ENCODE data around the gene PHACTR3. TPM values are rescaled to one million over a fixed set of nuclear protein-coding genes. Genes with fewer than 3 reads are reported as not detected.

PHACTR3 gene
- total RNA-seq, 8 experiments from 2014 or later, result 0.18 to 44.8 (median 26.7) TPM

GRCh38 chr20:59708326-59708725 is 104.0 kb downstream of the PHACTR3 start:
- Histone ChIP-seq H3K4me1 (replicated peaks in 1 of 2) (no peaks in the 10 kb centered on the region), H3K4me3 (no peak overlapping the region), H3K27ac (no peak overlapping the region)
- 0 to 100% (median 87%) methylated on average over 1 to 4 of the region's 6 CpGs; no CpG with 5 or more reads in 3 of the 10 experiments for WGBS, 10 experiments
- ATAC-seq (replicated peaks in 6 of 8), result no peak
- in situ Hi-C loops (cut with MboI; ENCODE audit: low pct_unique_long_range_greater_than_20kb in 2 of 9, low sequenced_read_pairs in 9 of 9, unreplicated experiment in 9 of 9), result loop anchor here in 1 of 9 experiments (25.0 kb wide), 1 partner anchor 96 kb away; the partner anchor contains the start of gene PHACTR3

GRCh38 chr20:59709636-59710035 is 105.3 kb downstream of the PHACTR3 start:
- 0 to 100% (median 75%) methylated on average over 1 of the region's 1 CpG; no CpG with 5 or more reads in 5 of the 10 experiments for WGBS, 10 experiments
- ATAC-seq (replicated peaks in 6 of 8), result no peak
- in situ Hi-C loops (cut with MboI; ENCODE audit: low pct_unique_long_range_greater_than_20kb in 2 of 9, low sequenced_read_pairs in 9 of 9, unreplicated experiment in 9 of 9), result loop anchor here in 1 of 9 experiments (25.0 kb wide), 1 partner anchor 97 kb away; the partner anchor contains the start of gene PHACTR3
- H3K27ac ChIP-seq, result no peak overlapping the region
- no peaks in the 10 kb centered on the region for H3K4me1 ChIP-seq (replicated peaks in 1 of 2)
- no peak overlapping the region for H3K4me3 ChIP-seq

GRCh38 chr20:59718071-59718470 is 113.7 kb downstream of the PHACTR3 start:
- ATAC-seq (replicated peaks in 6 of 8), result no peak
- peaks cover 15 to 22% of the 10 kb centered on the region in 2 donors for H3K4me1 ChIP-seq (replicated peaks in 1 of 2)
- H3K4me3 ChIP-seq, result no peak overlapping the region
- in situ Hi-C loops (cut with MboI; ENCODE audit: low pct_unique_long_range_greater_than_20kb in 2 of 9, low sequenced_read_pairs in 9 of 9, unreplicated experiment in 9 of 9), result loop anchor here in 1 of 9 experiments (25.0 kb wide), 1 partner anchor 106 kb away; the partner anchor contains the start of gene PHACTR3
- H3K27ac ChIP-seq, result peak overlapping the region; percentile 30 to 33

- Histone ChIP-seq H3K4me1 (replicated peaks in 1 of 2) (peaks cover 15 to 22% of the 10 kb centered on the region in 2 donors), H3K27ac (peak overlapping the region in 1 of 2 donors; percentile 30), H3K4me3 (no peak overlapping the region)
- peak in 5 of 8 experiments; percentile 88 to 97 (median 92) for ATAC-seq (replicated peaks in 6 of 8)
- 17 to 95% (median 76%) methylated on average over 1 to 11 of the region's 12 CpGs; no CpG with 5 or more reads in 1 of the 10 experiments for WGBS, 10 experiments
- in situ Hi-C loops (cut with MboI; ENCODE audit: low pct_unique_long_range_greater_than_20kb in 2 of 9, low sequenced_read_pairs in 9 of 9, unreplicated experiment in 9 of 9), result loop anchor here in 1 of 9 experiments (25.0 kb wide), 1 partner anchor 106 kb away; the partner anchor contains the start of gene PHACTR3
These were observed 114.4 kb downstream of the PHACTR3 start for GRCh38 chr20:59718751-59719150.

- Histone ChIP-seq H3K4me1 (replicated peaks in 1 of 2) (peaks cover 25 to 31% of the 10 kb centered on the region in 2 donors), H3K27ac (no peak overlapping the region), H3K4me3 (no peak overlapping the region)
- no peak for ATAC-seq (replicated peaks in 6 of 8)
- in situ Hi-C loops (cut with MboI; ENCODE audit: low pct_unique_long_range_greater_than_20kb in 2 of 9, low sequenced_read_pairs in 9 of 9, unreplicated experiment in 9 of 9), result loop anchor here in 1 of 9 experiments (25.0 kb wide), 1 partner anchor 108 kb away; the partner anchor contains the start of gene PHACTR3
- 37 to 100% (median 84%) methylated on average over 1 to 8 of the region's 10 CpGs; no CpG with 5 or more reads in 4 of the 10 experiments for WGBS, 10 experiments
These were observed 115.7 kb downstream of the PHACTR3 start for GRCh38 chr20:59720013-59720412.

GRCh38 chr20:59721386-59721785 is 117.0 kb downstream of the PHACTR3 start:
- in situ Hi-C loops (cut with MboI; ENCODE audit: low pct_unique_long_range_greater_than_20kb in 2 of 9, low sequenced_read_pairs in 9 of 9, unreplicated experiment in 9 of 9), result loop anchor here in 1 of 9 experiments (25.0 kb wide), 1 partner anchor 109 kb away; the partner anchor contains the start of gene PHACTR3
- no peak overlapping the region for H3K4me3 ChIP-seq
- no peak overlapping the region for H3K27ac ChIP-seq
- WGBS, 10 experiments, result 27 to 91% (median 74%) methylated on average over 2 to 7 of the region's 7 CpGs; no CpG with 5 or more reads in 2 of the 10 experiments
- H3K4me1 ChIP-seq (replicated peaks in 1 of 2), result peaks cover 30 to 31% of the 10 kb centered on the region in 2 donors
- ATAC-seq (replicated peaks in 6 of 8), result no peak

GRCh38 chr20:59723108-59723500 is 118.8 kb downstream of the PHACTR3 start:
- 19 to 100% (median 70%) methylated on average over 1 to 4 of the region's 5 CpGs; no CpG with 5 or more reads in 2 of the 10 experiments for WGBS, 10 experiments
- Histone ChIP-seq H3K4me3 (no peak overlapping the region), H3K4me1 (replicated peaks in 1 of 2) (peaks cover 28 to 34% of the 10 kb centered on the region in 2 donors), H3K27ac (no peak overlapping the region)
- in situ Hi-C loops (cut with MboI; ENCODE audit: low pct_unique_long_range_greater_than_20kb in 2 of 9, low sequenced_read_pairs in 9 of 9, unreplicated experiment in 9 of 9), result loop anchor here in 1 of 9 experiments (25.0 kb wide), 1 partner anchor 111 kb away; the partner anchor contains the start of gene PHACTR3
- no peak for ATAC-seq (replicated peaks in 6 of 8)

GRCh38 chr20:59723607-59724456 is 119.5 kb downstream of the PHACTR3 start:
- peak in 4 of 8 experiments; percentile 38 to 73 (median 58) for ATAC-seq (replicated peaks in 6 of 8)
- H3K4me1 ChIP-seq (replicated peaks in 1 of 2), result peaks cover 20 to 29% of the 10 kb centered on the region in 2 donors
- WGBS, 10 experiments, result 17 to 100% (median 80%) methylated on average over 1 to 19 of the region's 19 CpGs; no CpG with 5 or more reads in 1 of the 10 experiments
- no peak overlapping the region for H3K4me3 ChIP-seq
- no peak overlapping the region for H3K27ac ChIP-seq
- in situ Hi-C loops (cut with MboI; ENCODE audit: low pct_unique_long_range_greater_than_20kb in 2 of 9, low sequenced_read_pairs in 9 of 9, unreplicated experiment in 9 of 9), result loop anchor here in 1 of 9 experiments (25.0 kb wide), 1 partner anchor 112 kb away; the partner anchor contains the start of gene PHACTR3

GRCh38 chr20:59724457-59725366 is 120.4 kb downstream of the PHACTR3 start:
- 30 to 100% (median 55%) methylated on average over 2 to 7 of the region's 10 CpGs; no CpG with 5 or more reads in 2 of the 10 experiments for WGBS, 10 experiments
- peak in 2 of 8 experiments; percentile 4 to 17 for ATAC-seq (replicated peaks in 6 of 8)
- Histone ChIP-seq H3K27ac (no peak overlapping the region), H3K4me1 (replicated peaks in 1 of 2) (peaks cover 13 to 21% of the 10 kb centered on the region in 2 donors), H3K4me3 (no peak overlapping the region)
- in situ Hi-C loops (cut with MboI; ENCODE audit: low pct_unique_long_range_greater_than_20kb in 2 of 9, low sequenced_read_pairs in 9 of 9, unreplicated experiment in 9 of 9), result loop anchor here in 5 of 9 experiments (25.0 kb wide), 2 partner anchors 112 to 137 kb away; partner anchors contain the start of gene PHACTR3 (in 4 of the 5)

GRCh38 chr20:59725476-59726280 is 121.3 kb downstream of the PHACTR3 start:
- 0 to 100% (median 78%) methylated on average over 1 to 5 of the region's 8 CpGs; no CpG with 5 or more reads in 4 of the 10 experiments for WGBS, 10 experiments
- Histone ChIP-seq H3K4me1 (replicated peaks in 1 of 2) (peaks cover 11 to 19% of the 10 kb centered on the region in 2 donors), H3K4me3 (no peak overlapping the region), H3K27ac (no peak overlapping the region)
- in situ Hi-C loops (cut with MboI; ENCODE audit: low pct_unique_long_range_greater_than_20kb in 2 of 9, low sequenced_read_pairs in 9 of 9, unreplicated experiment in 9 of 9), result loop anchor here in 4 of 9 experiments (25.0 kb wide), 2 partner anchors 113 to 138 kb away; partner anchors contain the start of gene PHACTR3 (in 3 of the 4)
- ATAC-seq (replicated peaks in 6 of 8), result peak in 6 of 8 experiments; percentile 13 to 72 (median 32)

- ATAC-seq (replicated peaks in 6 of 8), result peak in 1 of 8 experiments; percentile 47
- peaks cover 11 to 19% of the 10 kb centered on the region in 2 donors for H3K4me1 ChIP-seq (replicated peaks in 1 of 2)
- no peak overlapping the region for H3K27ac ChIP-seq
- WGBS, 10 experiments, result 0 to 100% (median 67%) methylated on average over 1 to 3 of the region's 3 CpGs; no CpG with 5 or more reads in 5 of the 10 experiments
- no peak overlapping the region for H3K4me3 ChIP-seq
- in situ Hi-C loops (cut with MboI; ENCODE audit: low pct_unique_long_range_greater_than_20kb in 2 of 9, low sequenced_read_pairs in 9 of 9, unreplicated experiment in 9 of 9), result loop anchor here in 4 of 9 experiments (25.0 kb wide), 2 partner anchors 114 to 139 kb away; partner anchors contain the start of gene PHACTR3 (in 3 of the 4)
These were observed 121.9 kb downstream of the PHACTR3 start for GRCh38 chr20:59726281-59726595.

All from motor neuron (in vitro differentiated cells).